Activated CD8-positive, alpha-beta memory T cell treated with anti-CD3 and anti-CD28 coated beads, Interleukin-2, amount 50 U/mL, for 24 hours (primary cell): Measurements from ENCODE around the gene NELFE.
"Not testable (repeated sequence)": the region's sequence is repeated elsewhere in the genome, so short reads cannot be mapped to it uniquely, and the experiment has no call there.

Experiments
- DNase-seq: peaks from one replicate; pipeline ENCODE4 v3.0.0-alpha.2; 2020; ENCODE audit errors: extremely low read depth

Gene NELFE

DNA sequence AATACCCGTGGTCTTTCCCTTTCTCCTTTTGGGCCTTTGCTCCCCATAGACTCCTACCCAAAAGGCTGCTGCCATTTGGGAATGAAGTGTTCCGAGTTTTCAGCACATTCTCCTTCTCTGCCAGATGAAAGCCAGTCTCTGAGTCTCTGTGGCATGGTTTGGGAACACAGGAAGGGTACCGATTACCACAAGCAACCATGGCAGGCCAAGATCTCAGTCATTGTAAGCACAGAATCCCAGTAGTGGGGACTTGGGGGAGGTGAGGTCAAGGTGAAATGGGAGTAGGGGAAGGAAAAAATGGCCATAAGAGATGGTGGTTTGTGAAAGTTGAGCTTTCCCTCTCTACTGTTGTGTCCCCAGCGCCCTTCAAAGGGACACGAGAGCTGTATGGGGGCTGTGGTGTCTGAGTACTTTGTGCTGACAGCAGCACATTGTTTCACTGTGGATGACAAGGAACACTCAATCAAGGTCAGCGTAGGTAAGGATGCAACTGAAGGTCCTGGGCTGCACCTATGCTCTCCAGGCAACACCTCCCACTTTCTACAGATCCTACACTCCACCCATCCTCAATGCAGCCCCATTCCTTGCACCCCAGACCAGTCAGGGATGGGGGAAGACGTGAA lies 8.7 kb downstream of the NELFE start:
- DNase-seq, result no peak

DNA sequence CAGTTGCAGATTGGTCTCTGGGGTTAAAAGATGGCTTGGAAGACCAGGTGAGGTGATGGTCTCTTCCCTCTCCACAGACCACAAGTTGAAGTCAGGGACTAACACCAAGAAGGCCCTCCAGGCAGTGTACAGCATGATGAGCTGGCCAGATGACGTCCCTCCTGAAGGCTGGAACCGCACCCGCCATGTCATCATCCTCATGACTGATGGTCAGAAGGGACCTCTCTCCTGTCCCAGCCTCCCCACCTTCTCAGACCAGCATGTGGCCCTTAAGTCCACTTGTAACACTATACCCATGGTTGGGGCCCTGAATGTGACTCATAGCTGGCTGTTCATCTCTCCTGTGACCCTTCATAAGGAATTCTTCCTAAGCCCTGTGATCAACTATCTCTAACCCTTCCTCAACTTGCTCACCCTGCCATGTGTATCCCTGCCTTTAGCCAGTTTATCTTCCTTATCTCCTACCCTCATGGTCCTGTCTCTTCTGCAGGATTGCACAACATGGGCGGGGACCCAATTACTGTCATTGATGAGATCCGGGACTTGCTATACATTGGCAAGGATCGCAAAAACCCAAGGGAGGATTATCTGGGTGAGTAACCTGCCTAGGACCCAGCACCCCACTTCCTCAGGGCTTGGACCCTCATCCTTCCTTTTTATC lies 9.9 kb downstream of the NELFE start:
- no peak for DNase-seq

DNA sequence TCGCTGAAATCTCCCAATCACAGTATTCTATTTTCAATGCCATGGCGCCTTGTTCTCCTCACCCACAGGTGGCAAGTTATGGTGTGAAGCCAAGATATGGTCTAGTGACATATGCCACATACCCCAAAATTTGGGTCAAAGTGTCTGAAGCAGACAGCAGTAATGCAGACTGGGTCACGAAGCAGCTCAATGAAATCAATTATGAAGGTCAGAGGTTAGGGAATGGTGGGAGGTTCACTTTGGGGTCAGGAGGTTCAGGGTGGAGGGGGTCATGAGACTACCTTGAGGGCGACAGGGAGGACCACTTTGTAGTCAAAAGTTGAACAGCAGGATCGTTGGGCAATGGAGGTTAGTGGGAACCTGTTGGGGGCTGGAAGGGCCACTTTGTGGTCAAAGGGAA lies 10.5 kb downstream of the NELFE start:
- DNase-seq, result no peak

DNA sequence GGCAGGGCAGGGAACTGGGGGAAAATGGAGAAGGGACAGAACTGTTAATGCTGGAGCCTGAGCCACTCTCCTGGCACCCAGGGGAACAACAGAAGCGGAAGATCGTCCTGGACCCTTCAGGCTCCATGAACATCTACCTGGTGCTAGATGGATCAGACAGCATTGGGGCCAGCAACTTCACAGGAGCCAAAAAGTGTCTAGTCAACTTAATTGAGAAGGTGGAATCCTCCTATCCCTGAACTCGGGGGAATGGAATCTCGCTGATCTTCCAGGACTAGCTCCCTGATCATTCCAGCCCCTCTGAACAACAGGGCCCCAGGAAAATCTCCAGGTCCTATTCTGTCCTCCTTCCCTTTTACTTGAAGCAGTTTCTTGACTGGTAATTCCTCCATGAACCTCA lies 10.9 kb downstream of the NELFE start:
- no peak for DNase-seq

DNA sequence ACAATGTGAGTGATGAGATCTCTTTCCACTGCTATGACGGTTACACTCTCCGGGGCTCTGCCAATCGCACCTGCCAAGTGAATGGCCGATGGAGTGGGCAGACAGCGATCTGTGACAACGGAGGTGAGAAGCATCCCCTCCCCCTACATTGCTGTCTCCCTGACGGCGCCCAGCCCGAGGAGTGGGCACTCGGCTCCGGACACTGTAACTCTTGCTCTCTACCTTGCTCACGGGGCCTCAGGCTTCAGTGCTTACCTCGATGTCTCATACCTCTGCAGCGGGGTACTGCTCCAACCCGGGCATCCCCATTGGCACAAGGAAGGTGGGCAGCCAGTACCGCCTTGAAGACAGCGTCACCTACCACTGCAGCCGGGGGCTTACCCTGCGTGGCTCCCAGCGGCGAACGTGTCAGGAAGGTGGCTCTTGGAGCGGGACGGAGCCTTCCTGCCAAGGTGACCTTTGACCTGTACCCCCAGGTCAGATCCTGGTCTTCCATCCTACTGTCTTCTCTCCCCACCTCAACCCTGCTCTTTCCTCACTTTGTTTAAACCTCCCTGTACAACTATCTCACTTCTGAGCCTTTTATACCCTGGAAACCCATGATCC lies 11.6 kb downstream of the NELFE start:
- DNase-seq, result no peak

DNA sequence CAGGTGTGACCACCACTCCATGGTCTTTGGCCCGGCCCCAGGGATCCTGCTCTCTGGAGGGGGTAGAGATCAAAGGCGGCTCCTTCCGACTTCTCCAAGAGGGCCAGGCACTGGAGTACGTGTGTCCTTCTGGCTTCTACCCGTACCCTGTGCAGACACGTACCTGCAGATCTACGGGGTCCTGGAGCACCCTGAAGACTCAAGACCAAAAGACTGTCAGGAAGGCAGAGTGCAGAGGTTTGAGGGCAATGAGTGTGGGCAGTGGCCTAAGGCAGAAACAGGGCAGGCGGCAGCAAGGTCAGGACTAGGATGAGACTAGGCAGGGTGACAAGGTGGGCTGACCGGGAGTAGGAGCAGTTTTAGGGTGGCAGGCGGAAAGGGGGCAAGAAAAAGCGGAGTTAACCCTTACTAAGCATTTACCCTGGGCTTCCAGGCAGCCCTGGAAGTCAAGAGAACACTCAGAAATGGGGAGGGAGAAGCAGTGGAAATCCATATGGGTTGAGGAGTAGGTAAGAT lies 12.3 kb downstream of the NELFE start:
- DNase-seq, result no peak

DNA sequence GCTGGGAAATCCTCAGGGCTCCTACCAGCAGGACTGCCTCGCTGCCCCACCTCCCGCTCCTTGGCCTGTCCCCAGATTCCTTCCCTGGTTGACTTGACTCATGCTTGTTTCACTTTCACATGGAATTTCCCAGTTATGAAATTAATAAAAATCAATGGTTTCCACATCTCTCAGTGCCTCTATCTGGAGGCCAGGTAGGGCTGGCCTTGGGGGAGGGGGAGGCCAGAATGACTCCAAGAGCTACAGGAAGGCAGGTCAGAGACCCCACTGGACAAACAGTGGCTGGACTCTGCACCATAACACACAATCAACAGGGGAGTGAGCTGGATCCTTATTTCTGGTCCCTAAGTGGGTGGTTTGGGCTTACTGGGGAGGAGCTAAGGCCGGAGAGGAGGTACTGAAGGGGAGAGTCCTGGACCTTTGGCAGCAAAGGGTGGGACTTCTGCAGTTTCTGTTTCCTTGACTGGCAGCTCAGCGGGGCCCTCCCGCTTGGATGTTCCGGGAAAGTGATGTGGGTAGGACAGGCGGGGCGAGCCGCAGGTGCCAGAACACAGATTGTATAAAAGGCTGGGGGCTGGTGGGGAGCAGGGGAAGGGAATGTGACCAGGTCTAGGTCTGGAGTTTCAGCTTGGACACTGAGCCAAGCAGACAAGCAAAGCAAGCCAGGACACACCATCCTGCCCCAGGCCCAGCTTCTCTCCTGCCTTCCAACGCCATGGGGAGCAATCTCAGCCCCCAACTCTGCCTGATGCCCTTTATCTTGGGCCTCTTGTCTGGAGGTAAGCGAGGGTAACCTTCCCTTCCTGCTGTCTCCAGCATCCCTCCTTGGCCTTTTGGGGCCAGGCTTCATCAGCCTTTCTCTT lies 13.0 kb downstream of the NELFE start, which contains the start of gene CFB:
TSS of gene CFB (plus strand) at position 589 of the 863 bp plus-strand sequence. CDS start at position 716, 127 bp downstream.
- no peak for DNase-seq

DNA sequence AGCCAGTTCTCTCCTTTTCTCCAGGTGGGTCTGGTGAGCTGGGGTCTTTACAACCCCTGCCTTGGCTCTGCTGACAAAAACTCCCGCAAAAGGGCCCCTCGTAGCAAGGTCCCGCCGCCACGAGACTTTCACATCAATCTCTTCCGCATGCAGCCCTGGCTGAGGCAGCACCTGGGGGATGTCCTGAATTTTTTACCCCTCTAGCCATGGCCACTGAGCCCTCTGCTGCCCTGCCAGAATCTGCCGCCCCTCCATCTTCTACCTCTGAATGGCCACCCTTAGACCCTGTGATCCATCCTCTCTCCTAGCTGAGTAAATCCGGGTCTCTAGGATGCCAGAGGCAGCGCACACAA lies 13.6 kb downstream of the NELFE start:
- no peak for DNase-seq

DNA sequence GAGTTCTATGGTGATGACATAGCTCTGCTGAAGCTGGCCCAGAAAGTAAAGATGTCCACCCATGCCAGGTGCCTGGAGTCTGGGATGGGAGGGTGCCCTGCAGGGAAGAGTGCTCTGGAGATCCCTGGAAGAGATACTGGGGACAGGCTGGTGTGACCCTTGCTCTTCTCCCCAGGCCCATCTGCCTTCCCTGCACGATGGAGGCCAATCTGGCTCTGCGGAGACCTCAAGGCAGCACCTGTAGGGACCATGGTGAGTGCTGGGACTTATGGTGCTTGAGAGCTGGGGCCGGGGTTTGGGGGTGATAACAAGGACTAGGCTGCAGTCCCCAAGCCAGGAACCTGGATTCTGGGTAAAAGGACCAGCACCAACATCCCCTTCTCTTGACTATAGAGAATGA lies 15.0 kb downstream of the NELFE start:
- no peak for DNase-seq

DNA sequence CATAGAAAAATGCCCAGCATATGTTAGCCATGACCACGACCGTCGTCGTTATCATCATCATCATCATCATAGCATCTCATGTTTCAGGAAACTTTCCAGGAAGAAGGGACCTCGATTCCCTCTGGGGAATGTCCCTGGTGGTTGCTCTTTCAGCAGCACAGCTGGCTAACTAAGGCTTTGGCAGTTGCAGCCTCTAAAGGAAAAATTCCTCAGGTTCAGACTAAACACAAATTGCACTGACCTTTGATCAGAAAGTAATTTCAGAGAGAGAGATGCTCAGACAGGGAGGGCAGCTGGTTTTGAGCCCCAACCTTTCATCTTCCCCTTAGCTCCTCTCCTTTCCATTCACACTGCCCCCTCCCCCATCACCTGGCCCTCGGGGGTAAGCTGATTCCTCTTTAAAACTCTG lies 18.5 kb downstream of the NELFE start:
- no peak for DNase-seq

DNA sequence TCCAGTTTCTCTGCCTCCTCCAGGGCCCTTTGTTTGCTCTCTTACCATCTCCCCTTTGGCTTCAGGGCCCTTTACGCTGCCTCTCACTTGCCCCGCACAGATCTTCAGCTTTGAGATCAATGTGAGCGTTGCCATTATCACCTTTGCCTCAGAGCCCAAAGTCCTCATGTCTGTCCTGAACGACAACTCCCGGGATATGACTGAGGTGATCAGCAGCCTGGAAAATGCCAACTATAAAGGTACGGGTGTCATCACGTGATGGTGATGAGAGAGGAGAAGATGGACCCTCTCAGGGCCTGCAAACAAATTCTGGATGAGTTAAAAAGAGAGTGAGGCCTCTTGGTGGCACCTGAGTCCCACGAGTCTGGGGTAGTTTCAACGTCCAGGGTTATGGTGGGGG lies 22.9 kb downstream of the NELFE start:
- DNase-seq, result no peak

DNA sequence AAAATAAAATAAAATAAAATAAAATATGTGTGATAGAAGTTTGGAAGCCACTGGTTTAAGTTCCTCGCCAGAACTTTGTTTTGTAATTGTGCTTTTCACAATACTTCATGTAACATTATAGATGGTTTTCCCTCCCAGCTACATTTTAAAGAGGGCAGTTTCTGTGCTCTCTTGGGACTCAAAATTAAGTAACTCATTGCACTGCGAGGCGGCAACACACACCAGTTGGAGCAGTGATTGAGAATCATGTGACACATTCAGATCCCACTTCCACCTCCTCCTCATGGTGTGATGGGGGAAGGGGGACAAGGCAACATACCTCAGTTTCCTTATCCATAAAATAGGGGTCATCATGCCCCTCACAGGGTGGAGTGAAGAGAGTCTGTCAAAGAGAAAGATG lies 23.8 kb downstream of the NELFE start:
- no peak for DNase-seq

DNA sequence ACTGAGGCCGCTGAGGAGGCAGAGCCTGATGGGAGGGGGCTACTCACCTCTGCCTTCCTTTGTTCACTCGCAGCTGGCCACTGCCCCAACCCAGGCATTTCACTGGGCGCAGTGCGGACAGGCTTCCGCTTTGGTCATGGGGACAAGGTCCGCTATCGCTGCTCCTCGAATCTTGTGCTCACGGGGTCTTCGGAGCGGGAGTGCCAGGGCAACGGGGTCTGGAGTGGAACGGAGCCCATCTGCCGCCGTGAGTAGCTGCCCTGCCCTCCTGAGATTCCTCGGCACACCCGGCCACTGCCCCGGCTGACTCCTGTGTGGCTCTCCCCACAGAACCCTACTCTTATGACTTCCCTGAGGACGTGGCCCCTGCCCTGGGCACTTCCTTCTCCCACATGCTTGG lies 25.2 kb downstream of the NELFE start:
- DNase-seq, result no peak

DNA sequence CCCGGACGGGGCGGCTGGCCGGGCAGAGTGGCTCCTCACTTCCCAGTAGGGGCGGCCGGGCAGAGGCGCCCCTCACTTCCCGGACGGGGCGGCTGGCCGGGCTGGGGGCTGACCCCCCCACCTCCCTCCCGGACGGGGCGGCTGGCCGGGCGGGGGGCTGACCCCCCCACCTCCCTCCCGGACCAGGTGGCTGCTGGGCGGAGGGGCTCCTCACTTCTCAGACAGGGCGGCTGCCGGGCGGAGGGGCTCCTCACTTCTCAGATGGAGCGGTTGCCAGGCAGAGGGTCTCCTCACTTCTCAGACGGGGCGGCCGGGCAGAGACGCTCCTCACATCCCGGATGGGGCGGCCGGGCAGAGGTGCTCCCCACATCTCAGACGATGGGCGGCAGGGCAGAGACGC lies 26.6 kb downstream of the NELFE start:
- not testable (repeated sequence) for DNase-seq

DNA sequence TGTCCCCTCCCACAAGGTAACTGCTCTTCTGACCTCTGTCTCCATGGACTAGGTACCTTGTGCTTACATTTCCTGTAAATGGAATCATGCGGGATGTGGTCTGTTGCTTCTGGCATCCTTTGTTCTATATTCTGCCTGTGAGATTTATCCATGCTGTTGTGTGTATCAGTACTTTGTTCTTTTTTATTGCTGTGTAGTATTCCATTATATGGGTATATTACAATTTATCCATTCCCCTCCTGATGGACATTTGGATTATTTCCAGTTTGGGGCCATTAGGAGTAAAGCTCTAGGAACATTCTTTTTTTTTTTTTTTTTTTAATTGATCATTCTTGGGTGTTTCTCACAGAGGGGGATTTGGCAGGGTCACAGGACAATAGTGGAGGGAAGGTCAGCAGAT lies 27.8 kb downstream of the NELFE start:
- no peak for DNase-seq

DNA sequence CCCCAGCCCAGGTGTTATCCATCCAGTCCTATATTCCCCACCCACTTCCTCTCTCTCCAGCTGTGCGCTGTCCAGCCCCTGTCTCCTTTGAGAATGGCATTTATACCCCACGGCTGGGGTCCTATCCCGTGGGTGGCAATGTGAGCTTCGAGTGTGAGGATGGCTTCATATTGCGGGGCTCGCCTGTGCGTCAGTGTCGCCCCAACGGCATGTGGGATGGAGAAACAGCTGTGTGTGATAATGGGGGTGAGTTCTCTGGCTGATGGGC lies 30.2 kb downstream of the NELFE start:
- DNase-seq, result no peak

DNA sequence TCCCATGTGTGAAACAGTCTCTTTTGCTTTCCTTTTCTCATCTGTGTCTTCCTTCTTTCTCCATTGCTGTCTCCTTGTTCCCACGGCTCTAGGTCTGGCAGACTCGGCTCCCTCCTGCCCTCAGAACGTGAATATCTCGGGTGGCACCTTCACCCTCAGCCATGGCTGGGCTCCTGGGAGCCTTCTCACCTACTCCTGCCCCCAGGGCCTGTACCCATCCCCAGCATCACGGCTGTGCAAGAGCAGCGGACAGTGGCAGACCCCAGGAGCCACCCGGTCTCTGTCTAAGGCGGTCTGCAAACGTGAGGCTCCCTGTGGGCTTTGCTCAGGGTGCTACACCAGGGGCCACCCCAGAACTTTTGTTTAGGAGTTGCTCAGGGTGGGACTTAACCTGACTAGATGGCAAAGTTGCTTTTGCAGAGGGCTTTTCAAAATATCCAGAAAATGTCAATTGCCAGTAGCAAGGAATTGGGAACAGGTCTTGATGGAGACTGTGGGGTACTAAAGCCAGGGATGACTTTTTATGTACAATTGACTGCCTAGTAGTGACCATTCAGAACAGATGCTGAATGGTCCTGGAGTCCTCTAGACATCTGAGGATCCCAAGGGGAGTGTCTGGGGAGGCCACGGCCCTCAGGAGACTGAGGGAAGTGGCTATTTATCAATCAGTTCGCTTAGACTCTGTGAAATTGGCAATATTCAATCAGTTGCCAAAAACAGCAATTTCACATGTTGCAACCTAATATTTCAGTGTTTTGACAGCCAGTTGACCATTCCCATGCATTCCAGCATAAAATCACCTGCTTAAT lies 30.7 kb downstream of the NELFE start:
- DNase-seq, result no peak

DNA sequence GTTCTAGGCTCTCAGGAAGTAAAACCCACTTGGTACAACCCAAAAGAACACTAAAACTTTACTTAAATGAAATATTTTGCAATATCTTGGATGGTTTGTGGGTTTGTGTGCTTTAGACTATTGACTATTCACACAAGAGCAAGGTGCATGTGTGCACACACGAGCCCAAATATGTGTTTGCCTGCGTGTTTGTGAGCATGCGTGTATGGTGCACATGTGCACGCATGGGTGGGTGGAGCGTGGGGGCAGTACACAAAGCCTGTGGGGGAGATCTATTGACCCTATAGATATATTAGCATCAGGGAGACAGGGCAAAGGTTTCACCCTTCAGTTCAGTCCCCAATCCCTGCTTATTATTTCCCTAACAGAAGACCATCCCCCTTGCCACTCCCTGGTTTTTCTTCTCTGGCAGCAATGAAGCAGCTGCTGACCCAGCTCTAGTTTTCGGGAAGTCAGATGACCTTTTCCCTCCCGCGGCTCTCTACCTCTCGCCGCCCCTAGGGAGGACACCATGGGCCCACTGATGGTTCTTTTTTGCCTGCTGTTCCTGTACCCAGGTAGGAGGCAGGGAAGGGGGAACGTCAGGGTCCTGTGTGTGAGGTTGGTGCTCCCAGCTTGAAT lies 31.4 kb downstream of the NELFE start, which contains the start of gene C2:
TSS of gene C2 (plus strand) at position 476 of the 621 bp plus-strand sequence. CDS start at position 512, 36 bp downstream.
- no peak for DNase-seq

DNA sequence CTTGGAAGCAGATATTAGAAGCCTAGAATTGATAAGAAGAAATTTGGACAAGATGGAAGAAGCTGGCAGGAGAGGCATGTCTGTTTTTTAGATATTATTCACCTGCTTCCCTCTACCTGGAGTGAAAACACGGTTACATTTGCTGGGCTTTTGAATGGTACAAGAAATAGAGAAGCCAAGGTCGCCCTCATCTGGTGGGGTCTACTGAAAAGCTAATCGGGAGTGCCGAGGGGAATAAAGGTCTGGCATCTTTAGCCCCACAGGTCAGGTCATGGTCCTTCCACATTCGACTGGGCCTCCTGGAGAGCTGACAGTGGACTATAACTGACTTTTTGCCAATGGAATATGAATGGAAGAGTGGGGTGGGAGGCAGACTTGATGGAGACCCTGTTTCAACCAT lies 35.8 kb downstream of the NELFE start:
- DNase-seq, result no peak

DNA sequence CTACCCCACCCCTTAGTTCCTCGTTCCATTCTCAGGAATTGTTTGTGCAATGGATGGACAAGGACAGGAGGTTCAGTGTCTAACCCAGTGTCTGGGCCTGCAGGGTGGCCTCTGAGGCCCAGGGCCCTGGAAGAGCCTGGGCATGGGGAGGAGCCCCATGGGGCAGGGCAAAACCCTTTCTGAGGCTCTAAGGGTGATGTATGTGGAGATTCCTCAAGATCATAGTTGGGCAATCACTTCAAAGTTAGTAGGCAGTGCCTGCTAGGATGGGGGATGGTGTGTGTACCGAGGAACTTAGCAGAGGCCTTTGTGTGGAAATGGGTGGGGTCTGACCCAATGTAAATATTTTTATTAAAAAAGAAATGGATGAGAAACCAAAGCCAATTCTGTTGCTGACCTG lies 38.0 kb downstream of the NELFE start:
- no peak for DNase-seq

DNA sequence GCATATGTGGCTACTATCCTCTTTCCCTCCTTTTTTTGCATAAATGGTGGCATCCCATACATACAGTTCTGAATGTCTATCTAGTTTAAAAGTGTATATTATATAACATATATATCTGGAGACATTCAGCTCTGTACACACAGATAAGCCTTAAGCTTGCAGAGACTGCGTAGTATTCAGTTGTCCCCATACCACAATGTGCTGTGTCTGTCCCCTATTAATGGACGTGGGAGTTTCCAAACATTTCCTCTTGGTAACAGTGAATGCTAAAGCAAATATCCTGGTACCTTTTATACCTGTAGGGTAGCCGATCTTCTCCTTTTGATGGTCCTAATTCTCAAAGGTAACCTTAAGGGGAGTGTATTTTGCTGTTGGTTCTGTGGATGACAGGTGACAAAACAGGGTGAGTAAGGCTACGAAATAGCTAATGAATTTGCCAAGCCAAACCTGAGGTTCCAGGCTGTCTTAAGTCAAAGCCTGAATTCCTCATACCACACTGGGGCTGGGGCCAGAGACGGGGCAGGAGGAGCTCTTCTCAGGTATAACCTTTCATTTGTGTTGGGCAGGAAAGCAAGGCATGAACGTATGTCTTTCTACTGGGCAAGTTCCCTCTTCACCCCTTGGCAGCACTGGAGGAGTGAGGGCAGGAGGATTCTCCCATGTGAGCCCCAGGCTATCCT lies 39.0 kb downstream of the NELFE start:
- no peak for DNase-seq
